Measurements from ENCODE around the gene CEBPA.
"Not testable (repeated sequence)": the region's sequence is repeated elsewhere in the genome, so short reads cannot be mapped to it uniquely, and the experiment has no call there.

CEBPA gene

GRCh38 chr19:33325920-33326319 lies 23.6 kb upstream of the CEBPA start:
- TF ChIP-seq CTCF (conservative IDR thresholded peaks at IDR 0.05; ENCODE audit: low read depth, low read length), result no peak
- DNase-seq (ENCODE audit: low read depth), result no peak
- H3K4me3 ChIP-seq (ENCODE audit: low read depth, low read length), result no peak overlapping the region

GRCh38 chr19:33324628-33325027 lies 22.3 kb upstream of the CEBPA start:
- TF ChIP-seq CTCF (conservative IDR thresholded peaks at IDR 0.05; ENCODE audit: low read depth, low read length), result no peak
- no peak for DNase-seq (ENCODE audit: low read depth)
- no peak overlapping the region for H3K4me3 ChIP-seq (ENCODE audit: low read depth, low read length)

- no peak for TF ChIP-seq CTCF (conservative IDR thresholded peaks at IDR 0.05; ENCODE audit: low read depth, low read length)
- no peak for DNase-seq (ENCODE audit: low read depth)
- no peak overlapping the region for H3K4me3 ChIP-seq (ENCODE audit: low read depth, low read length)
Measured at GRCh38 chr19:33323093-33323820, 20.9 kb upstream of the CEBPA start.

GRCh38 chr19:33320636-33321035 lies 18.3 kb upstream of the CEBPA start:
- no peak for TF ChIP-seq CTCF (conservative IDR thresholded peaks at IDR 0.05; ENCODE audit: low read depth, low read length)
- no peak overlapping the region for H3K4me3 ChIP-seq (ENCODE audit: low read depth, low read length)
- no peak for DNase-seq (ENCODE audit: low read depth)

GRCh38 chr19:33317991-33318390 lies 15.7 kb upstream of the CEBPA start:
- not testable (repeated sequence) for DNase-seq (ENCODE audit: low read depth); H3K4me3 ChIP-seq (ENCODE audit: low read depth, low read length)

- no peak for DNase-seq (ENCODE audit: low read depth)
- no peak overlapping the region for H3K4me3 ChIP-seq (ENCODE audit: low read depth, low read length)
- no peak for TF ChIP-seq CTCF (conservative IDR thresholded peaks at IDR 0.05; ENCODE audit: low read depth, low read length)
Measured at GRCh38 chr19:33317517-33317916, 15.2 kb upstream of the CEBPA start.

- TF ChIP-seq CTCF (conservative IDR thresholded peaks at IDR 0.05; ENCODE audit: low read depth, low read length), result no peak
- DNase-seq (ENCODE audit: low read depth), result no peak
- no peak overlapping the region for H3K4me3 ChIP-seq (ENCODE audit: low read depth, low read length)
Measured at GRCh38 chr19:33316541-33317264, 14.4 kb upstream of the CEBPA start.

- H3K4me3 ChIP-seq (ENCODE audit: low read depth, low read length); DNase-seq (ENCODE audit: low read depth): not testable (repeated sequence)
Measured at GRCh38 chr19:33312808-33313207, 10.5 kb upstream of the CEBPA start.
